BJ (cell line): Measurements from ENCODE around the gene OPTN. TPM values are rescaled to one million over a fixed set of nuclear protein-coding genes. Genes with fewer than 3 reads are reported as not detected.

Source experiments
- CTCF ChIA-PET: fragments of 350-600 bp; formaldehyde crosslinking; extraction: SDS; loops from one replicate; lab custom pipeline; 2021; ENCODE audit warnings: antibody characterized with exemption, inconsistent platforms; lab: Yijun Ruan, JAX
- POLR2A ChIA-PET: fragments of 300-600 bp; sonication (Branson Sonifier 250); formaldehyde crosslinking; extraction: SDS; loops from one replicate; lab custom pipeline; 2021; ENCODE audit warnings: antibody characterized with exemption; lab: Charles Lee
- DNase-seq: peaks from one replicate; pipeline ENCODE4 v3.0.0-alpha.2; 2011; ENCODE audit warnings: low read depth
- H3K27me3 ChIP-seq: 2 replicates; pipeline ENCODE4 v1.6.0; 2011; ENCODE audit warnings: low read length; ENCODE audit not compliant: control insufficient read depth, insufficient read depth
- H3K36me3 ChIP-seq: 2 replicates; pipeline ENCODE4 v1.5.1; 2011; ENCODE audit warnings: low read length; ENCODE audit not compliant: control insufficient read depth, insufficient read depth
- H3K4me3 ChIP-seq: 2 replicates; pipeline ENCODE4 v1.5.1; 2011; ENCODE audit warnings: low read depth, mild to moderate bottlenecking, control low read depth, low read length
- polyA plus RNA-seq: library from polyadenylated mRNA; depleted of rRNA; stranded (reverse); fragments of >200 nt; gene quantifications from 2 replicates; pipeline ENCODE4 v1.2.3, GENCODE V29; 2011; rRNA removed
- small RNA-seq: library from RNA; depleted of rRNA; stranded (forward); fragments of <200 nt; gene quantifications from one replicate; pipeline ENCODE3, GENCODE V24; 2012; ENCODE audit warnings: low replicate concordance, low read depth; ENCODE audit not compliant: insufficient read length
- TF ChIP-seq, protein P1 (sequence below): IDR thresholded peaks from 2 replicates; pipeline ENCODE4 v1.5.1; 2011; ENCODE audit warnings: low read depth, mild to moderate bottlenecking, control low read depth, inconsistent platforms, low read length, moderate library complexity; ENCODE audit not compliant: insufficient read depth

Gene OPTN
- polyA plus RNA-seq, 1 experiment = 58.0 TPM

- ChIA-PET POLR2A (no interaction called here), CTCF (interaction anchor here (0.6 to 1.3 kb wide), 5 partner anchors 10 to 591 kb away, joined by 3 to 4 read pairs (median 3); no protein-coding TSS in a partner anchor)
- Histone ChIP-seq H3K36me3 (peaks cover 2% of the 10 kb centered on the region), H3K27me3 (no peaks in the 10 kb centered on the region), H3K4me3 (no peak overlapping the region)
- no peak for DNase-seq
- TF ChIP-seq, protein P1, sequence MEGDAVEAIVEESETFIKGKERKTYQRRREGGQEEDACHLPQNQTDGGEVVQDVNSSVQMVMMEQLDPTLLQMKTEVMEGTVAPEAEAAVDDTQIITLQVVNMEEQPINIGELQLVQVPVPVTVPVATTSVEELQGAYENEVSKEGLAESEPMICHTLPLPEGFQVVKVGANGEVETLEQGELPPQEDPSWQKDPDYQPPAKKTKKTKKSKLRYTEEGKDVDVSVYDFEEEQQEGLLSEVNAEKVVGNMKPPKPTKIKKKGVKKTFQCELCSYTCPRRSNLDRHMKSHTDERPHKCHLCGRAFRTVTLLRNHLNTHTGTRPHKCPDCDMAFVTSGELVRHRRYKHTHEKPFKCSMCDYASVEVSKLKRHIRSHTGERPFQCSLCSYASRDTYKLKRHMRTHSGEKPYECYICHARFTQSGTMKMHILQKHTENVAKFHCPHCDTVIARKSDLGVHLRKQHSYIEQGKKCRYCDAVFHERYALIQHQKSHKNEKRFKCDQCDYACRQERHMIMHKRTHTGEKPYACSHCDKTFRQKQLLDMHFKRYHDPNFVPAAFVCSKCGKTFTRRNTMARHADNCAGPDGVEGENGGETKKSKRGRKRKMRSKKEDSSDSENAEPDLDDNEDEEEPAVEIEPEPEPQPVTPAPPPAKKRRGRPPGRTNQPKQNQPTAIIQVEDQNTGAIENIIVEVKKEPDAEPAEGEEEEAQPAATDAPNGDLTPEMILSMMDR = no peak
These were observed 85.0 kb downstream of the OPTN start for GRCh38 chr10:13184730-13185514.

DNA sequence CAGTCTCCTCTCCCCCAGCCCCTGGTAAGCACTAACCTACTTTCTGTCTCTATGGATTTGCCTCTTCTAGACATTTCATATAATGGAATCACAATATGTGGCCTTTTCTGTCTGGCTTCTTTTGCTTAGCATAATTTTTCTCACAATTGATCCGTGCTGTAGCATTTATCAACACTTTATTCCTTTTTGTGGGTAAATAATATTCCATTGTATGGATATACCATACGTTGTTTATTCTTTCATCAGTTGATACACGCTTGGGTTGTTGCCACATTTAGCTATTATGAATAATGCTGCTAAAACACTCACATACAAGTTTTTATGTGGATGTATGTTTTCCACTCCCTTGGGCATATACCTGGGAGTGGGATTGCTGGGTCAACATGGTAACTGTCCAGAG lies 87.2 kb downstream of the OPTN start:
- peaks cover 2% of the 10 kb centered on the region for H3K36me3 ChIP-seq
- no peak overlapping the region for H3K4me3 ChIP-seq

More for the DNA sequence above, 87.2 kb downstream of the OPTN start:
- no peaks in the 10 kb centered on the region for H3K27me3 ChIP-seq
- TF ChIP-seq, protein P1 = no peak
- ChIA-PET POLR2A (no interaction called here), CTCF (no interaction called here)
- no peak for DNase-seq

Small RNA genes within 50 kb of the gene (small RNA-seq; reads per million reads assigned to genes)
- not detected for gene SNRPGP5

Other genes with a start within 250 kb of the OPTN start
- gene CCDC3, start 98.5 kb upstream of the OPTN start, polyA plus RNA-seq = 0.02 TPM in 1 of 2 replicates, not detected in the other
- gene MCM10, start 61.4 kb downstream of the OPTN start, polyA plus RNA-seq = 2.3 and 3.3 TPM in 2 replicates
- not detected in 2 replicates for gene UCMA, start 134.2 kb downstream of the OPTN start, polyA plus RNA-seq
- 7.1 and 11.0 TPM in 2 replicates for gene PHYH, start 199.9 kb downstream of the OPTN start, polyA plus RNA-seq
- 41.9 and 60.6 TPM in 2 replicates for gene SEPHS1, start 248.1 kb downstream of the OPTN start, polyA plus RNA-seq